Choroid plexus epithelial cell (primary cell): Measurements from ENCODE around the gene KRT24.

Experiments
- DNase-seq: peaks from one replicate; pipeline ENCODE4 v3.0.0-alpha.2; 2010; ENCODE audit warnings: low read depth
- H3K4me3 ChIP-seq: 2 replicates; pipeline ENCODE4 v1.5.1; 2011; ENCODE audit warnings: low read depth, mild to moderate bottlenecking, control low read depth, low read length, moderate library complexity
- TF ChIP-seq, protein P1 (sequence below): conservative IDR thresholded peaks from 2 replicates; pipeline ENCODE4 v1.5.1; 2011; ENCODE audit warnings: low read depth, mild to moderate bottlenecking, control low read depth, inconsistent platforms, low read length, moderate library complexity

KRT24 gene

DNA sequence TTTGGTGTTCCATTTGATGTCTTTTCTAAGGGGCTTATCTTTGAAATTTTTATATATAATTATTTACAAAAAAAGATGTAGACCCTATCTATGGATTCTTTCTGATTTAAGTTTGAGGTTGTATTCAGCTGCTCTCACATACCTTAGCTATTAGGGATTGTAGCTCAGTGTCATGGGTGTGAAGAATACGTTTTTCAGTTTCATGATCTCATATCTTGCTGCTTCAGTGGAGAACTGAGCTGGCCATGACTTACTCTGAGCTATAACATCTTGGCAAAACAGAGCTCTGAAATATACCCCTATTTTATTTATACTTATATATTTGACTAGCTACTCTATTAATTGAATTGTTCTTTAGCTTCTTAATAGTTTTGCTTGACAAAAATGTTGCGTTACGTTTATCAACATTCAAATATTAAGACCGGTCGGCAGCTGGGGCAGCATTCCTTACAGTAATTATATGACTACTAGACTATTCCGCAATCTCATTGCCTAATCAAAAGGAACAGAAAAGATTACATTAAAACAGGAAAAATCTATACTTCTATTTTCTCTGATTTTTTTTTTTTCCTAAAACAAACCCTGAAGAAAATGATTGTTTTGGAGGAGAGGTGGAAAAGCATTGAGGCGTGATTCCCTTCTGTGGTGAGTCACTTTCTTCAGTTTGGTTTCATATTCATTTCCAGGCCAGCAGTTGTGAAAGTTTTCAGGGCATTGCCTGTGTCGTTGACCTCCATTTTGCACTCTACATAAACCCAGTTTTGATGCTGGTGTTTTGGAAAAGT is 24.1 kb upstream of the KRT24 start:
- TF ChIP-seq, protein P1, sequence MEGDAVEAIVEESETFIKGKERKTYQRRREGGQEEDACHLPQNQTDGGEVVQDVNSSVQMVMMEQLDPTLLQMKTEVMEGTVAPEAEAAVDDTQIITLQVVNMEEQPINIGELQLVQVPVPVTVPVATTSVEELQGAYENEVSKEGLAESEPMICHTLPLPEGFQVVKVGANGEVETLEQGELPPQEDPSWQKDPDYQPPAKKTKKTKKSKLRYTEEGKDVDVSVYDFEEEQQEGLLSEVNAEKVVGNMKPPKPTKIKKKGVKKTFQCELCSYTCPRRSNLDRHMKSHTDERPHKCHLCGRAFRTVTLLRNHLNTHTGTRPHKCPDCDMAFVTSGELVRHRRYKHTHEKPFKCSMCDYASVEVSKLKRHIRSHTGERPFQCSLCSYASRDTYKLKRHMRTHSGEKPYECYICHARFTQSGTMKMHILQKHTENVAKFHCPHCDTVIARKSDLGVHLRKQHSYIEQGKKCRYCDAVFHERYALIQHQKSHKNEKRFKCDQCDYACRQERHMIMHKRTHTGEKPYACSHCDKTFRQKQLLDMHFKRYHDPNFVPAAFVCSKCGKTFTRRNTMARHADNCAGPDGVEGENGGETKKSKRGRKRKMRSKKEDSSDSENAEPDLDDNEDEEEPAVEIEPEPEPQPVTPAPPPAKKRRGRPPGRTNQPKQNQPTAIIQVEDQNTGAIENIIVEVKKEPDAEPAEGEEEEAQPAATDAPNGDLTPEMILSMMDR, result no peak
- DNase-seq, result peak; percentile 33
- no peak overlapping the region for H3K4me3 ChIP-seq

DNA sequence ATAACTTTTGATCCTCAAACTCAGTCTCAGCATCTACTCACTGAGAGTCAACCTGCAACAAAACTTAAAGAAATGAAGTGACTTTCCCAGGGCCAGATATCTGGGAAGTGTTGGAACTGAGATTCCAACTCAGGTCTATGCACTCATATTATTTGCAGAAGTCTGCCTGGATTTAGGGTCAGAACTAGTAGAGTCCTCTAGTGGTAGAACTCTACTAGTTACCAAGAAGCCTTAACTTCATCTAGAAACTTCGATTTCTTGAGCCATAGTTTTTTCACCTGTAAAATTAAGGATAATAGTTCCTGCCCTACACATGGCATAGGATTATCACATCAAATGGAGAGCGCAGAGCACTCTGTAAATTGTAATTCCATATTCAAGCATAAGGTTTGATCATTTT is 23.4 kb upstream of the KRT24 start:
- TF ChIP-seq, protein P1, result peak; percentile 41
- H3K4me3 ChIP-seq, result no peak overlapping the region
- peak; percentile 24 for DNase-seq

DNA sequence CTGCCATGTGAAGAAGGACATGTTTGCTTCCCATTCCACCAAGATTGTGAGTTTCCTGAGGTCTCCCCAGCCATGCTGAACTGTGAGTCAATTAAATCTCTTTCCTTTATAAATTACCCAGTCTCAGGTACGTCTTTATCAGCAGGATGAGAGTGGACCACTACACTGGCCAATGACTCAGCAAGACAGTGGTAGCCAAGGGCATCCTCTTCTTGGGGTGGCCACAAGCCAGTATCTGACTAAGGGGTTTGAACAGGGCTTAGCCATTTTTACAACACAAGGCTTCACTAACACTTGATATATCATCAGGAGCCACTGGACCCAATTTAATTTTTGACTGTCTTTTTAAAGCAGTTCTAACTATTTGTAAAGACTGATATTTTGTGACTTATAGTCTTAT is 21.1 kb upstream of the KRT24 start:
- TF ChIP-seq, protein P1, result no peak
- no peak for DNase-seq
- H3K4me3 ChIP-seq, result no peak overlapping the region

DNA sequence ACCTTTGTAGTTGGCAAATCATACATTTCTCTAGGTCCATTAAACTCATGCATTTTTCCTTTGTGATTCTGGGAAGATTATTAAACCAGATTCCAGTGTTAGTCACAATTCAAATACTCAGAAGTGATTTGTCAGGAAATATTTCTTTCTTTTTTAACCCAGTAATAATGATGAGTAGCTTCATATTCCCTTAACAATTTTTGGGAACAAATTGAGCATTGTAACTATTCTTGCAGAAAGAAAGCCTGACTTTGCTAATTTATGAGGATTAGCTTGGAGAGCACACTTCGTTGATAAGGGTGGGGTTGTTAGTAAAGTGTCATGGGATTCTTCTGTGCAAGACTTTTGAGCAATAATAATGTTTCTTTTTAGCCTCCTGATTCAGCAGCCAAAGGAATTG is 18.7 kb upstream of the KRT24 start:
- no peak overlapping the region for H3K4me3 ChIP-seq
- DNase-seq, result no peak
- TF ChIP-seq, protein P1, result no peak

DNA sequence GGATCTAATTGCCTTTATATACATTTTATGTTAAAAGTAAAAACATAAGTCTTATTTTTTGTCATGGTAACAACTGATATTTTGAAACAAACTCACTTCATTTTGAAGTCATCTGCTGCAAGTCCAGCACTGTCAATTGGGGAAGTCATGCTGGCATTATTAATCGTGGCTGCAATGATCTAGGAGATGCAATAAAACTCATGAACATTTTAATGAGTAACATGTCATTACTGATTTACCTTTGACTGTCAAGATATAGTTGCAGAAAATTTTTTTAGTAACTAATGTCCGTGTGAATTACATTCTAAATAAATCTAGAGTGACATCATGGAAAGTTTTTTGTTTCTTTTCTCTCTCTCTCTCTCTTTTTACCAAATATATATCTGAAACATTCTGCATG is 17.3 kb upstream of the KRT24 start:
- H3K4me3 ChIP-seq, result no peak overlapping the region
- TF ChIP-seq, protein P1, result no peak
- DNase-seq, result no peak

DNA sequence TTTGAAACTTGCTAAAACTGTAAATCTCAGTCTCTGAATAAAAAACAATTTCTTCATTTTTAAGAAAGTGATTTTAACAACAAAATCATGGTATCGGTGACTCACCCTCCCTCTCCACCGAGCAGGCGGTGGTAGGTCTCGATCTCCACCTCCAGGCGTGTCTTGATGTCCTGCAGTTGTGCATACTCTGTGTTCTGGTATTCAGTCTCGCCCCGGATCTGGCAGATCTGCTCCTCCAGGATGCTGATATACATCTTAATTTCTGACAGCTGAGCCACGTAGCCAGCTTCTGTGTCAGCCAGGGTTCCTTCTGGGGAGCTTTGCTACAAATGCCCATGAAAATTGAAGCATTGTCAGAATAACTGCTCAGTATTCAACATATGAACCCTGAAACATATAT is 15.4 kb upstream of the KRT24 start:
- no peak overlapping the region for H3K4me3 ChIP-seq
- DNase-seq, result no peak
- TF ChIP-seq, protein P1, result no peak

DNA sequence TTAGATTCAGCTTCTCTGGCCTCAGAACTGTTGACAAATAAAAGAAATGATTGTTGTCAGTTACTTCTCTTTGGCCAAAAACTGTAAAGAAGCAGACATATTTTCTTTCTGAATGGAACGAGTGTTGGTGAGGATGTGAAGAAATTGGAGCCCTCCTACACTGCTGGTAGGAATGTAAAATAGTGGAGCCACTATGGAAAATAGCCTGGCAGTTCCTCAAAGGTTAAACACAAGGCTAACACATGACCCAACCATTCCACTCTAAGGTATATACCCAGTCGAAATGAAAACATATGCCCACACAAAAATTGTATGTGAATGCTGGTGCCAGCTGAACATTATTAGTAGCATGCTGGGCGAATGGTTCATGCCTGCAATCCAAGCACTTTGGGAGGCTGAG is 14.2 kb upstream of the KRT24 start:
- DNase-seq, result no peak
- TF ChIP-seq, protein P1, result no peak
- no peak overlapping the region for H3K4me3 ChIP-seq
